Activated naive CD4-positive, alpha-beta T cell treated with Interleukin-2 at 50 U/mL for 16 hours (primary cell): ENCODE results near the gene FREM1.

Source experiments
- DNase-seq: peaks from one replicate; pipeline ENCODE4 v3.0.0-alpha.2; 2020

Gene FREM1

DNA sequence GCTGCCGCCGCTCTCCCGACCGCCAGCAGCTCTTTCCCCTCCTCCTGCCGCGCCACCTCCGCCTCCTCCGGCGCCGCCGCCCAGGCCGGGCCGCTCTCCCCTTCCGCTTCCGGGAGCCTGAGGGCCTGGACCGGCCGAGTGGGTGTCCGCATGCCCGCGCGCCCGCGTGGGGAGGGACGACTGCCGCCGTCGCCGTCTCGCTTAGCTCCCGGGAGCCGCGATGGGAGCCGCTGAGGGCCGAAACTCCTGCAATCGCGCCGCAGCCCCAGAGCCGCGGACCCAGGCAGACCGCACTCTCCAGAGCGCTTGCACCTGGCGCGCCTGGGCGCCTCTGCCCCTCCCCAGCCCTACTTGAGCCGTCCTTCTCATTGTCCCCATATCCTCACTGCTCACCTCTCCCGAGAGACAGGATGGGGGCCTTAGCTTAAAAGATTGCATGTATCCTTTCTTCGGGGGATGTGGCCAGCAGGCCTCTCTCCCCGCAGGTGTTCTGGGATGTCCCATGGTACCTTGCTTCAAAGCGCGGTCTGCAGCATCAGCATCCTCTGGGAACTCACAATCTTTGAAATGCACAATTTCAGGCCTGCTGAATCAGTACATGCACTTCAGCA lies 216.9 kb downstream of the FREM1 start, which contains the start of gene ZDHHC21:
ZDHHC21 (minus strand) TSS at position 182 of the 611 bp plus-strand sequence. CDS start 19,092 bp downstream, outside the sequence.
- peak; percentile 65 for DNase-seq

DNA sequence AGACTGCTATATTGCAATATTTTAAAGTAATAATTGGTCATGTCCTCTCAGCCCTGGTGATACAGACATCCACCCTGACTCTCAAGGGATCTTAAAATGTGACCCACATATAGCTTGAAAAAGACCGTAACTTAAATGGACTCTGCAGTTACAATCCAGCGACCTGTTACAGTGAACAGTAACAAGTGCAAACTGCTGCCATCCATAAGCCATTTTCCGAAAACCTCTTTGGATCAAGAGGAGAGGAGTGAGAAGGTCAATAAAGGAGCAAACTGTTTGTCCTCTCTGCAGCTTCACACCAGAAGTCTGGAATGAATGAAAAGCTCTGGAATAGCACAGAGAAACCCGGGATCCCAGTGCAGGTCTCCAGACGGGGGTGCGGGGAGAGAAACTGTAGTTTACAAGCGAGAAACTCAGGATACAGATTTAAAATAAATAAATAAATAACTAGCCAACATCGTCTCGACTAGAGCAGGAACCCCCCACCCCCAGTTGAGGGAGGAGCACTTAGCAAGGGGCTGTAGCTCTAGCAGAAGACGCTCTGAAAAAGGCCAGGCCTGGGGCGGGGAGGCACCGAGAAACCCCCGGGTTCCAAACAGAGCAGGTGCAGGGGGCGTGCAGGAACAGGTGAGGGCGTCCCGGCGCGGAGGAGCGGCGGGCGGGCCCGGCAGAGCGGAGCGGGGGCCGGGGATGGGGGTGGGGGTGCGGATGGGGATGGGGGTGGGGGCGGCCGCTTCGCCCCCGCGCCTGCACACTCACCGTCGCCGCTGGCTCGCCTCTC lies 217.6 kb downstream of the FREM1 start:
- DNase-seq = peak; percentile 39

GRCh38 chr9:14690948-14691730 lies 219.1 kb downstream of the FREM1 start:
- no peak for DNase-seq

DNA sequence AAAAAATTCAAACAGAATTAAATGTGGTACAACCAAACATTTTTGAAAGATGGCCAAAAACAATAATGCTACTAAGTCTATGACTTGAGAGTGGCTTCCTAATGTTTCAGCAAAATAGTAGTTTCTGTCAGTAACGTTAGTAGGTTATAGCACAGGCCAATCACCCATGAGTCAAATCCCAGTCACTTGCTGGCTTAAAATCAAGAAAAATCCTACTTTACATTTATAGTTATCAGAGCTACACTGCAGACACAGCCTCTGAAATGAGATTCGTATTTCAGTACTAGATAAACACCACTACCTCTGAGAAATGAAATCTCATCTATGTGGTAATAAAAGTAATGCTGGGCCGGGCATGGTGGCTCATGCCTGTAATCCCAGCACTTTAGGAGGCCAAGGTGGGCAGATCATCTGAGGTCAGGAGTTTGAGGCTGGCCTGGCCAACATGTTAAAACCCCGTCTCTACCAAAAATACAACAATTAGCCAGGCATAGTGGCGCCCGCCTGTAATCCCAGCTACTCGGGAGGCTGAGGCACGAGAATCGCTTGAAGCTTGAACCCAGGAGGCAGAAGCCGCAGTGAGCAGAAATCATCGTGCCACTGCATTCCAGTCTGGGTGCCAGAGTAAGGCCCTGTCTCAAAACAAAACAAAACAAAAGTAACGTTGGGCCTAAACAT lies 223.0 kb downstream of the FREM1 start:
- DNase-seq = no peak

DNA sequence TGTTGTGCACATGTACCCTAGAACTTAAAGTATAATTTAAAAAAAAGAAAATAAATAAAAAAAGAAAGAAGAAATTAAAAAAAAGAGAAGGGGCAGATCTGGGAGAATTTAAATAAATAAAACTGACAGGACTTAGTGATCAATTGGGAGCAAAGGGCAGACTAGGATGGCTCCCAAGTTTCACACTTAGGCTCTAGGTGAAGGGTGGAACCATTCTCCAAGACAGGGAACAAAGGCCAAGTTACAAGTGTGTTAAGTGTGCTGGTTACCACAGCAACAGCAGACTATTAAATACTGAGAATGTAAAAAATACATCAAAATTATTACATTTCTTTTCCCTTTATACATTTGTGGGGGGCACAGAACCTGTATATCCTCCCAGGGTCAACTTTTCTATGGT lies 224.1 kb downstream of the FREM1 start:
- DNase-seq = no peak
